Stimulated activated naive CD4-positive, alpha-beta T cell (primary cell): ENCODE measurements around the gene SEMA5A.

Source experiments
- DNase-seq, 6 experiments: peaks; one replicate each; lab custom pipeline; 2025; lab: John Stamatoyannopoulos, UW

Gene SEMA5A

DNA sequence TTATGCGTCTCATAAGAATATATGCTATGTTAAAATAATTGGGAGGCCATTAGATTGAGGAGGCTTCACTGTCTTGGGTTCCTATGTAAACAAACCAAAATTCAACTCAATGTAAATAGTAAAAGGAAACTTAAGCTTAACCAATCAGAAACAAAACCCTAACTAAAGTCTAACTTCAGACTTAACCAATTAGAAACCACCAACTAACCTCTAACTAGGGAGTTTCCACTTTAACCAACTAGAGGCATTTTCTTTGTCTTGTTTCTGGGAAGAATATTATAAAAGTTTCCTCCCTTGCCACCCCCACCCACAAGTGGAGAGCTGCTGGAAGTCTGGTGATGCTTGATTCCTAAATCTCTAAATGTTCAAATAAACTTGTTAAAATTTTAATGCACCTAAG, 214.5 kb downstream of the SEMA5A start:
- DNase-seq, result no peak

DNA sequence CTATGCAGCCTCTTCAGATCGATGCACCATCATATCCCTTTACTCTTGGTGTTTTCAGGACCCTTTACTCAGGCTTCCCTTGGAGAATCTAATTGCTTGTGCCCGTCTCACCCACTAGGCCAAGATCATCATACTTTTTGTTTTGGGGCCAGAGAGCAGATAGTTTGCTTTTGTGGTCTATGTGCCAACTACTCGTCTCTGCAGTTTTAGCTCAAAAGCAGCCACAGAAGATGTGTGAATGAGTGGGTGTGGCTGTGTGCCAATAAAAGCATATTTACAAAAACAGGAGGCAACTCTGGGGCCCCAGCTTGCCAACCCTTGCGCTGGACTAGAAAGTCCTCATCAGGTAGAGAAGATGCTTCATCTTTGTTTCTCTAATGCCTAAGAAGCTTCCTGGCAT, 216.8 kb downstream of the SEMA5A start:
- no peak for DNase-seq

DNA sequence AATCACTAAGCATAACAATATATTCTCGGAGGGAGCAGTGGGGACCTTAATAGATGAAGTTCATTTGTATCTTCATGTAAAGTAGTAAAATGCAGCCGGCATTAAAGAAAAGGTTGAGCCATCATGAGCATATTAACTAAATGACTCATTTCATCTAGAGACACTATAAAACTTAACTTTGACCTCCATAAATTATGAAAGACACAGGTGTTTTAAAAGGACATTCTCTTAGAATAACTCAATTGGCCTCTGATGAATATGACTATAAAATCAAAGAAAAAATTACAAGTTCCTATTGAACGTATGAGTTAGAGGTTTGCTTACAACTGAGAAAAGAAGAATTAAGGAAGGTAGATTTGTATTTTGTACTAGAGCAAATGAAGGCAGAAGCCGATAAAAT, 220.3 kb downstream of the SEMA5A start:
- no peak for DNase-seq

DNA sequence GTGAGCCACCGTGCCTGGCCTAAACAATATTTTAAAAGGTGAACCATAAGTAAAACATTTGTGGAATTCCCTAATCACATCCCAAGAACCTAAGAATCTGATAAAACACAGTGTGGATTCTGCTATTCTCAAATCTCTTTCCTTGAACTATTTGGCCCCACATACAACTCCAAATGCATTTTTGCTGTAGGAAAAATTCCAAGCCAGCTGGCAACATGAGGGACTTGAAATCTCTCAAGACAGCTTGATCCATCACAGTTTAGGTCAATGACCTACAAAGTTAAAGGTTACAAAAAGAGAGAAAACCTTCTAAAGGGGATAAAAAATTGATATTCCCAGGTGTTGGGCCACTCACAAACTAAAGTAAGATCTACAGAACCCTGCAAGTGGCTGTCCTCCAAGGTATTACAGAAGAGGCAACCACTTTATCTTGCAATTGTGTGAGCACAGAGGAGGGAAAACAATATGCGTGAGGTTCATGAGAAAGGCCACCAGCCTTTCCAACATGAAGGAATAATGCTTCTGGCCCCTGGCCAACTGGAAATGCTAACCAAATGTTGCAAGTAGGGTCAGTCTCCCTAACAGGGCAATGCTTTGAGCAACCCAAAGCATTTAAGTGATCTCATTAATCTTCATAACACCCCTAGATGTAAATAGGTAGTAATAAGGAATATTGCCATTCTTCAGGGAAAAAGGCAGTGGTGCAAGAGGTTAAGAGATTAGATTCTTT, 221.4 kb downstream of the SEMA5A start:
- DNase-seq, result no peak

DNA sequence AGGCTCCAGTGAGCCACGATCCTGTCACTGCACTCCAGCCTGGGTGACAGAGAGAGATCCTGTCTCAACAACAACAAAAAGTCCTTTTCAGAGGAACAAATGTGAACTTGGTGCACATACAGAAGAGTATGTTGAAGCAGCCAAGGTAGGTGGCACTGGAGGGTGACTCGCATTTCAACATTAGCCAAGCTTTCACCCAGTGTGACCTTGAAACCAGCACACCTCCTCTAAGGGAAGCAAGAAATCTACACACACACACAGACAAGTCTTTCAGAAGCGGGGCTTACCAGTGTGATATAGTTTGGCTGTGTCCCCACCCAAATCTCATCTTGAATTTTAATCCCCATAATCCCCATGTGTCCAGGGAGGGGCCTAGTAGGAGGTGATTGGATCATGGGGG, 225.2 kb downstream of the SEMA5A start:
- DNase-seq, result no peak

GRCh38 chr5:9318031-9318430, 227.8 kb downstream of the SEMA5A start:
- no peak for DNase-seq

DNA sequence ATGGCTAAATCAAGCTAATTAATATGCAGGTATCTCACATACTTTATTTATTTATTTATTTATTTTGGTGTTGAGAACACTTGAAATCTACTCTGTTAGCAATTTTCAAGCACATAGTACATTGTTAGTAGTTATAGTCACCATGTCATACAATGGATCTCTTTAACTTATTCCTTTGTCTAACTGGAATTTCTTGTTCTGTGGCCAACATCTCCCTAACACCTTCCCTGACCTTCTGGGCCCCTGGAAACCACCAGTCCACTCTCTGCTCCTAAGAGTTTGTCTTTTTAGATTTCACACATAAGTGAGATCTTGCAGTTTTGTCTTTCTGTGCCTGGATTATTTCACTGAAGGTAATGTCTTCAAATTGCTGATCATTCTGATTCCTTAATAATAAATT, 229.1 kb downstream of the SEMA5A start:
- no peak for DNase-seq

GRCh38 chr5:9316041-9316440, 229.8 kb downstream of the SEMA5A start:
- no peak for DNase-seq

- no peak for DNase-seq
Observed at GRCh38 chr5:9314558-9314957, 231.3 kb downstream of the SEMA5A start.

GRCh38 chr5:9313751-9314150, 232.1 kb downstream of the SEMA5A start:
- no peak for DNase-seq

GRCh38 chr5:9307150-9307549, 238.7 kb downstream of the SEMA5A start:
- no peak for DNase-seq

- no peak for DNase-seq
Observed at GRCh38 chr5:9302218-9302617, 243.7 kb downstream of the SEMA5A start.

- no peak for DNase-seq
Observed at GRCh38 chr5:9301200-9301599, 244.7 kb downstream of the SEMA5A start.

DNA sequence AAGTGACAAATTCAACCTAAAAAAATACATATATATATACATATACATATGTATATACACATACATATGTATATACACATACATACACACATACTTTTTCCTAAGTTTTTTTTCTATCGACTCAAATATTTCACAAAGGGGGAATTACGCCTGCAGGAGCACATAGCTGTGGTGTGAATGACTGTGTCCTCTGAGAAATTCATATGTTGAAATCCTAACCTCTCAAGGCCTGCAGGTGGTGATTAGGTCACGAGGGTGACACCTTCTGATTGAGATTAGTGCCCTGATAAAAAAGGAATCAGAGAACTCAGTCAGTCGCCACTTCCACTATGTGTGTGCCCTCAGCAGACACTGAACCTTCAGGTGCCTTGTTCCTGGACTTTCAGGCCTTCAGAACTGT, 248.7 kb downstream of the SEMA5A start:
- no peak for DNase-seq

GRCh38 chr5:9295466-9295801, 250.4 kb downstream of the SEMA5A start:
- no peak for DNase-seq

- no peak for DNase-seq
Observed at GRCh38 chr5:9294793-9295465, 250.9 kb downstream of the SEMA5A start.

DNA sequence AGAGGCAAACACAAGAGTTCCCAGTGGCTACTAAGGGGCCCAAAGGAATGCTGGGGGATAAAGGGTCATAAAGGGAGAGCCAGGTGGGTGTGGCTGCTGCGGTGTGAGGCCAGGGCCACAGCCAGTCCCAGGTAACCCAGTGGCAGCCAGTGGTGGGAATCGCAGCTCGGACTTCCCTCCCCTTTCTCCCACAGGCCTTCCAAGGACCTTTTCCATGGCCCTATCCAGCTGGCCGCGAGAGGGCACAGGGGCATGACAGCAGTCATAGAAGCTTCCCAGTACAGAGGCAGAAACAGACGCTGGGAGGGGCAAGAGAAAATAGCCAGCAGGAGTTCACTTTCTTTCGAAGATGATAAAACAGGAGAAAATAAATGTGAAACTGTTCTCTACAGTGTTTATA, 257.6 kb downstream of the SEMA5A start:
- DNase-seq, result no peak

DNA sequence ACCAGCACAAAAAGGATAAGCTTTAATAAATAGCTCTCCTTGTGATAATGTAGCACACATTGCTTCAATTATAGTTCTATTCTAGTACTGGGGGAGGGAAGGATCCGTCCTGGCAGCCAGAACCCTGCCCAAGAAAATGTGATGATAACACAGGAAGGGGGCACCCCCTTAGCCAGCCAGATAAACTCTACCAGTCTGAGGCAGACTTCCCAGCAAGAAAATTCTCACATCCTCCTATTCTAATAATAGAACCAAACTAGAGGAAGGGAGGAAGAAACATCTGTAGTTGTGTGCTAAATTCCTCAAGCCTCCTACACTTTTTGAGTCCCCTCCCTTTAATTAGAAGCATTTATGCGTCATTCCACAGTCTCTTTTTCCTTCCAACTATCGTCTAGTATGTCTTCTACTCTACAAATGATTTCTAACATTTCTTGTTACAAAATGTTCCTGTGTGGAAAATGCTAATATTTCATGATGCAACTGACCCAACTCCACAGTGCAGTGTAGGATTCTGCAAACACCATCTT, 261.0 kb downstream of the SEMA5A start:
- no peak for DNase-seq

GRCh38 chr5:9284272-9284671, 261.6 kb downstream of the SEMA5A start:
- no peak for DNase-seq

DNA sequence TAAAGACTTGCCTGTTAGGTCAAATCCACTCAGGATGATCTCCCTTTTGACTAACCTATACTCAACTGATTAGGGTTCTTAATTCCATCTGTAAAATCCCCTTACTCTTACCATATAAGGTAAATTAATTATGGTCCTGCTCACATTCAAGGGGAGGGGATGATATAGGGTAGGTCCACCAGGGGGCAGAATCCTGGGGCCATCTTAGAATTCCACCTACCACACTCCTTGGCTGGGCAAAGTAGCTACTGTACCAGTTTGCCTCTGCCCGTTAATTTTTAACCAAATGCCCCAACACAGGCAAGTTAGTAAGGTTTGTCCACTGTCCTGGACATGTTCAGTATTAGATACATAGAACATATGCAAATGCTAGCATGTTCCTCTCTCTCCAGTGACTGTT, 262.4 kb downstream of the SEMA5A start:
- no peak for DNase-seq

DNA sequence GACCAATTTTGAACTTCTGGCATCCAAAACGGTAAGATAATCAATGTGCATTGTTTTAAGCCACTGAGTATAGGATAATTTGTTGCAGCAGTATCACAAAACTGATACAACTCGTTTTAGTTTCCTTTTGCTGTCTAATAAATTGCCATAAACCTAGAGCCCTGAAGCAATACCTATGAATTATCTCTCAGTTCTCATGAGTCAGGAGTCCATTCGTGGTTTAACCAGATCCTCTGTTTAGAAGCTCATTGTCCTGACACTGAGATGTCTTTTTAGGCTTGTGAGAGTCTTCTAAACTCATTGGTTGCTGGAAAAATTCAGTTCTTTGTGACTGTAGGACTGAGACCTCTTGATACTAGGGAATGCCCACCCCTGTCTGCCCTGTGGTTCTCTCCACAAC, 262.9 kb downstream of the SEMA5A start:
- no peak for DNase-seq

- DNase-seq, result no peak
Observed at GRCh38 chr5:9282211-9282610, 263.7 kb downstream of the SEMA5A start.

DNA sequence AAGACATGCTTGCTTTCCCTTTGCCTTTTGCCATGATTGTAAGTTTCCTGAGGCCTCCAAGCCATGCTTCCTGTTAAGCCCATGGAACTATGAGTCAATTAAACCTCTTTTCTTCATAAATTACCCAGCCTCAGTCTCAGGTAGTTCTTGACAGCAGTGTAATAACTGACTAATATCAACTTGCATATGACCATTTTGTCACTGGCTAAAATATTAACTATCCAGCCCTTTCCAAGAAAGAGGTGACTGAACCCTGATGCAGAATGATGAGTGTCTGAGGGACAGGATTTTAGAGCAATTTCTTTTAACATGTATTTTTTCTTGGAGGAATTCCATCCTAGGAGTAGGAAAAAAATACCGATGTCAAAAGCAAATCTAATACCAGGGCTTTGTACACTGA, 266.1 kb downstream of the SEMA5A start:
- DNase-seq, result no peak
